Uterus (tissue), 4 donors: ENCODE measurements around the gene PPP1R9A. TPM values are rescaled to one million over a fixed set of nuclear protein-coding genes. Genes with fewer than 3 reads are reported as not detected.
A peak's percentile ranks its signal among the peaks of the same experiment; 100 is the strongest.

ENCODE experiments used
- DNase-seq, 2 donors: peaks; one replicate each; pipeline ENCODE4 v3.0.0-alpha.2; 2019 to 2020
- H3K27ac ChIP-seq, 2 donors: fragments of 200-600 bp; sonication (generic); 1 replicate in 1 of 2; 2 replicates in 1 of 2; pipeline ENCODE4 v1.5.1; 2016 to 2018
- H3K27me3 ChIP-seq, 2 donors: fragments of 200-600 bp; sonication (generic); one replicate each; pipeline ENCODE4 v1.5.1; 2018 to 2019; ENCODE audit warnings: control low read depth in 1 of 2
- H3K36me3 ChIP-seq, 2 donors: fragments of 200-600 bp; sonication (generic); one replicate each; pipeline ENCODE4 v1.5.1; 2019; ENCODE audit warnings: control low read depth in 1 of 2
- H3K4me1 ChIP-seq, 2 donors: fragments of 200-600 bp; sonication (generic); one replicate each; pipeline ENCODE4 v1.5.1; 2018 to 2019; ENCODE audit warnings: control low read depth in 1 of 2
- H3K4me3 ChIP-seq, 2 donors: fragments of 200-600 bp; sonication (generic); 1 replicate in 1 of 2; 2 replicates in 1 of 2; pipeline ENCODE4 v1.5.1; 2018 to 2019; ENCODE audit warnings: mild to moderate bottlenecking in 1 of 2
- H3K9me3 ChIP-seq, 2 donors: fragments of 200-600 bp; sonication (generic); one replicate each; pipeline ENCODE4 v1.5.1; 2019; ENCODE audit warnings: control low read depth in 1 of 2
- CTCF ChIP-seq, 4 experiments: fragments of 200-600 bp in 2 of 4; fragments of 450-650 bp in 2 of 4; sonication (generic) in 2 of 4; IDR thresholded peaks; one replicate each; pipeline ENCODE4 v1.5.1; 2016 to 2019; ENCODE audit warnings: antibody characterized with exemption in 4 of 4, mild to moderate bottlenecking in 2 of 4, moderate library complexity in 1 of 4
- POLR2A ChIP-seq, 2 donors: fragments of 450-650 bp; IDR thresholded peaks; one replicate each; pipeline ENCODE4 v1.6.1; 2016; ENCODE audit warnings: antibody characterized with exemption in 2 of 2, mild to moderate bottlenecking in 1 of 2, moderate library complexity in 1 of 2
- intact Hi-C: fragments of 100-400 bp; cut with DNase I; formaldehyde crosslinking; loops from one replicate; pipeline ENCODE4 v1.15.1; 2023; ENCODE audit warnings: low total_unique reads
- total RNA-seq, 4 donors: library from RNA; depleted of rRNA in 3 of 4; stranded (reverse); fragments of >200 nt in 3 of 4; gene quantifications; one replicate each; pipeline versions ENCODE4 v1.1.0 to v1.2.4, GENCODE V29; 2014 to 2023
- donor health status: DM: yes; HTN: yes; CAD: no.

PPP1R9A gene
- total RNA-seq, 4 donors from 2014 or later: 5.3 to 39.6 (median 15.0) TPM

DNA sequence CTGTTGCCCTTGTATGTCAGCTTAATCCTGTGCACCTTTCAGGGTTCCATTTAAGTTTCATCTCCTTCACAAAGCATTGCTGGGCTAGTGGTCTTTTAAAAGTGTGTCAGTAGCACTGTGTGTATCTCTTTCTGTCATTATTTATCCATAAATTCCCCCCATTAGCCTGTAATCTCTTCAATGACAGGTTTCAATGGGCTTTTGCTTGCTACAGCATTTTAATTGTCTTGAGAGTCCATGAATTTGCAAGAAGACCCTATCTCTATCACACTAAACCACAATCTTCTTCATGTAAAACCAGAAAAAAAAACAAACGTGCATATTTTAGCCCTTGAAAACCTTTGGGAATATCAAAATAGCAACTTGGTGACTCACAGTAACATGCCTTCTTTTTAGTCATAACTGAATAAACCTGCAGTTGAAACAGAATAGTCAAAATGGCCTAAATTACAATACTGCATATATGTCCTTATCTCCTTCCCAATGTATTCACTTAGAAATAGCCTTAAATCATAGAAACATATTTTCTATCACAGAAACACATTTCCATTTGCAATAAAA lies 298.4 kb downstream of the PPP1R9A start:
- Histone ChIP-seq H3K4me1 (no peaks in the 10 kb centered on the region), H3K4me3 (no peak overlapping the region), H3K9me3 (no peaks in the 10 kb centered on the region), H3K27me3 (no peaks in the 10 kb centered on the region), H3K36me3 (no peaks in the 10 kb centered on the region), H3K27ac (no peak overlapping the region)
- no peak for DNase-seq
- intact Hi-C loops: no loop called here
- no peak for TF ChIP-seq POLR2A (IDR thresholded peaks at IDR 0.05)

DNA sequence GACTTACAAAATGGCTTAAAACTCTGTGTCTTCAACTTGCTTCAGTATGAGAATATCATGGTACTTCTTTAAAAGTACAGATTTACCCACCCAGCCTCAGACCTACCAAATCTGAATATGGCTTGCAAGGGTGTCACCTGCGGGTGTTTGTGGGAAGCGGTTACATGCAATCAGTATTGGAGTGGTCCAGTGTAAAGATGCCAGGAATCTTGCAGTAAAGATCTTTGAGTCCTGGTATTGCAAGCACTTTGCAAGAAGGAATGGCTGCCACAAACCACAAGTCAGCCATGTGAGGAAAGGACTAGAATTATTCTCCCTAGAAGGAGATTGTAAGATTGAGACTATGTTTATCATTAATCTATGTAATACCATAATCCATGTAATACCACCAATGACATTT lies 301.9 kb downstream of the PPP1R9A start:
- intact Hi-C loops: no loop called here

GRCh38 chr7:95209788-95210187 lies 302.4 kb downstream of the PPP1R9A start:
- Histone ChIP-seq H3K27me3 (no peaks in the 10 kb centered on the region), H3K9me3 (no peaks in the 10 kb centered on the region), H3K27ac (no peak overlapping the region), H3K36me3 (no peaks in the 10 kb centered on the region), H3K4me3 (no peak overlapping the region), H3K4me1 (no peaks in the 10 kb centered on the region)
- DNase-seq: no peak
- TF ChIP-seq POLR2A (IDR thresholded peaks at IDR 0.05) (no peak), CTCF (IDR thresholded peaks at IDR 0.05) (no peak)
- intact Hi-C loops: no loop called here

More for the DNA sequence above, 301.9 kb downstream of the PPP1R9A start:
- DNase-seq: no peak
- no peaks in the 10 kb centered on the region for H3K4me1 ChIP-seq
- H3K4me3 ChIP-seq: no peak overlapping the region
- no peak for TF ChIP-seq CTCF (IDR thresholded peaks at IDR 0.05)
- no peak for TF ChIP-seq POLR2A (IDR thresholded peaks at IDR 0.05)
- H3K27me3 ChIP-seq: no peaks in the 10 kb centered on the region
- no peaks in the 10 kb centered on the region for H3K9me3 ChIP-seq
- no peaks in the 10 kb centered on the region for H3K36me3 ChIP-seq
- no peak overlapping the region for H3K27ac ChIP-seq

DNA sequence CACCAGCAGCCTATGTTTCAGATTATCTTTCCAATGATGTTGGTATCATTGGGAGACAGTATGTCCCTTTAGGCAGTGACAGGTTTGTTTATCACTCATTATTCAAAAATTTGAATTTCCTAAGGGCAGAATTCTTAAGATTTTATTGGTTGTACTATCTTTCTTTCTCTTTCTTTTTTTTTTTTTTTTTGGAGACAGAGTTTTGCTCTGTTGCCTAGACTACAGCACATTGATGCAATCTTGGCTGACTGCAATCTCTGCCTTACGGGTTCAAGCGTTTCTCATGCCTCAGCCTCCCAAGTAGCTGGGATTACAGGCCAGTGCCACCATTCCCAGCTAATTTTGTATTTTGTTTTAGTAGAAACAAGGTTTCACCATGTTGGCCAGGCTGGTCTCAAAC lies 305.8 kb downstream of the PPP1R9A start:
- no peak for TF ChIP-seq CTCF (IDR thresholded peaks at IDR 0.05)
- no peak for TF ChIP-seq POLR2A (IDR thresholded peaks at IDR 0.05)
- no peak for DNase-seq
- Histone ChIP-seq H3K36me3 (no peaks in the 10 kb centered on the region), H3K4me3 (no peak overlapping the region), H3K27ac (no peak overlapping the region), H3K4me1 (no peaks in the 10 kb centered on the region), H3K27me3 (no peaks in the 10 kb centered on the region), H3K9me3 (no peaks in the 10 kb centered on the region)
- intact Hi-C loops: no loop called here

DNA sequence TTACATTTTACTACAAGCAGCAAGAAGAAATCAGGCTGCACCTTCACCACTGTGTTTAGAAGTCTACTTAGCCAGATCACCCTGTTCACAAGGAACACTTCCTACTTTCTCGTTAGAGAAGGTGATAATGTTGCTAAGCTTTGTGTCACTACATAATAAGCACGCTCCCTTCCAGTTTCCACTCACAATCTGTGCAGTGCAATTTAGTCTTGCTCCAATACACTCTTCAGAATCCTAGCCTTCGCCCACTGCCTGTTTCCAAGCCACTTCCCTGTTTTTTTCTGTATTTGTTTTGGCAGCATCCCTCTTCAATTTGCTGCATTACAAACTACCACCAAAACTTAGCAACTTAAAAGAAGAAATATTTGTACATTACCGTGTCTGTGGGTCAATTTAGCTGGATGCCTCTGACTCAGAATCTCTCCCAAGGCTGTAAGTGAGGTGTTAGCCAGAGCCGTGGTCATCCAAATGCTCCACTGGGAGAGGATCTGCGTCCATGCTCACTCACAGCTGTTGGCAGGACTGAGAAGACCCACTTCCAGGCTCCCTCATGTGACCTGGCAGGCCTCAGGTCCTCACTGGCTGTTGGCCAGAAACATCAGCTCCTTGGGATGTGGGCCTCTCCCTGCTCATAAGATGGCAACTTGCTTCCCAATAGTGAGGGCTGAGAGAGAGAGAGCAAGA lies 306.6 kb downstream of the PPP1R9A start:
- no peak for TF ChIP-seq POLR2A (IDR thresholded peaks at IDR 0.05)
- Histone ChIP-seq H3K9me3 (no peaks in the 10 kb centered on the region), H3K36me3 (no peaks in the 10 kb centered on the region), H3K4me1 (no peaks in the 10 kb centered on the region), H3K27me3 (no peaks in the 10 kb centered on the region), H3K27ac (no peak overlapping the region), H3K4me3 (no peak overlapping the region)
- intact Hi-C loops: no loop called here
- DNase-seq: peak in 1 of 2 donors; percentile 40

GRCh38 chr7:95219721-95220120 lies 312.3 kb downstream of the PPP1R9A start:
- TF ChIP-seq POLR2A (IDR thresholded peaks at IDR 0.05): no peak
- TF ChIP-seq CTCF (IDR thresholded peaks at IDR 0.05): no peak

More at GRCh38 chr7:95219721-95220120, 312.3 kb downstream of the PPP1R9A start:
- H3K36me3 ChIP-seq: no peaks in the 10 kb centered on the region
- no peaks in the 10 kb centered on the region for H3K9me3 ChIP-seq
- no peaks in the 10 kb centered on the region for H3K4me1 ChIP-seq
- intact Hi-C loops: no loop called here
- no peaks in the 10 kb centered on the region for H3K27me3 ChIP-seq
- no peak for DNase-seq
- H3K4me3 ChIP-seq: no peak overlapping the region
- H3K27ac ChIP-seq: no peak overlapping the region
